ENCODE results near the gene GRIK2.

Gene GRIK2

DNA sequence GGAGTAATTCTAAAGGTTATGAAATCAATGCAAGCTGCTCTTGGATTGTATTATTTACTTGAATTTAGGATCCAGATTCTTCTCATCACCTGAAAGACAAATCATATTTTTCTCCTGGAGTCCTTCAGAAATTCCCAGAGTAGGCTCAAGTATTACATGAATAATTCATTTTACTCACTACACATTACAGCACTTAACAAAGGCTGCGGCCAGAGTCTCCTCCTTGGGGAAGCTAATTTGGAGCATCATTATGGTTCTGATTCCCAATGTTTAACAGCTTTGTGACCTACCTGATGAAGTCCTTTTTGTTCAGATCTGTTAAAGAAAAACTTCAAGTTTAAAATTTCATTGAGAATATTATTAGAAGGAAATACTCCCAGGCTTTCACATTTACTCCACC is 28.7 kb downstream of the GRIK2 start:
- no peak overlapping the region for H3K27ac ChIP-seq
- no peak for TF ChIP-seq CTCF (IDR thresholded peaks at IDR 0.05)
- TF ChIP-seq ZFX (IDR thresholded peaks at IDR 0.05; ENCODE audit: borderline replicate concordance), result no peak

DNA sequence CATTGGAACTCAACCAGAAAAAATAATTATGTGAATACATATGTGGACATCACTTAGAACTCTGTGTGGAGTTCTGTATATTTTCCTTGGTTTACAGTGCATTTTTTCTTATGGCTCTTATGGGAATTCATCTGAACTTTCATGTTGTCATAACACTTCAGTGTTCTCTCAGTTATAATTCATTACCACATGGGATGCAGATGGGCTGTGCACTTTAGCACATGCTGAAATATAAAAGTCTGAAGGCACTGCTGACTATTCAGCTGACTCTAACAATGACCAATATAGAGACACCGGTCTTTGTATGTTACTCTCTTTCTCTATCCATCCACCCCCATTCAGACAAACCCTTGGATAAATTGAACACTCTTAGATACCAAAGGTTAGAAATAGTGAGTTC is 29.3 kb downstream of the GRIK2 start:
- H3K27ac ChIP-seq, result no peak overlapping the region
- TF ChIP-seq CTCF (IDR thresholded peaks at IDR 0.05) (no peak), ZFX (IDR thresholded peaks at IDR 0.05; ENCODE audit: borderline replicate concordance) (no peak)

DNA sequence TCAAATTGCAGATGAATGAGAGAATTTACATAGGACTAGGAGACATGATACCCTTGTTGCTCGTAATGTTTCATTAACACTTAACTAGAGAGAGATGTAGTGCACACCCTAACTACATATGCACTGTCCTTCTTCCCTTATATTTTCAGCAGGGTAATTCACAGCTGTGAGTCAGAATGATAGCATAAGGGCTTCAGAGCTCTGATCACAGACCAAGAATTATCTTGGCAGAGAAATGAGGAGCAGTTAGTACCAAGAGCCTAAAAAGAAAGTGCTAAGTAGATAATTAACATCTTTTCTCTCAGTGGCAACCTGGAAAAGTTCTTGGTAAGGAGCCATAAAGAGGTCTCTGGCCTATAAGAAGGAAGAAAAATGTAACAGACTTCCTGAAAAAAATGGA is 35.8 kb downstream of the GRIK2 start:
- no peak for TF ChIP-seq ZFX (IDR thresholded peaks at IDR 0.05; ENCODE audit: borderline replicate concordance)
- TF ChIP-seq CTCF (IDR thresholded peaks at IDR 0.05), result no peak
- H3K27ac ChIP-seq, result no peak overlapping the region

GRCh38 chr6:101429845-101430244 is 36.3 kb downstream of the GRIK2 start:
- no peak overlapping the region for H3K27ac ChIP-seq
- TF ChIP-seq CTCF (IDR thresholded peaks at IDR 0.05) (no peak), ZFX (IDR thresholded peaks at IDR 0.05; ENCODE audit: borderline replicate concordance) (no peak)

DNA sequence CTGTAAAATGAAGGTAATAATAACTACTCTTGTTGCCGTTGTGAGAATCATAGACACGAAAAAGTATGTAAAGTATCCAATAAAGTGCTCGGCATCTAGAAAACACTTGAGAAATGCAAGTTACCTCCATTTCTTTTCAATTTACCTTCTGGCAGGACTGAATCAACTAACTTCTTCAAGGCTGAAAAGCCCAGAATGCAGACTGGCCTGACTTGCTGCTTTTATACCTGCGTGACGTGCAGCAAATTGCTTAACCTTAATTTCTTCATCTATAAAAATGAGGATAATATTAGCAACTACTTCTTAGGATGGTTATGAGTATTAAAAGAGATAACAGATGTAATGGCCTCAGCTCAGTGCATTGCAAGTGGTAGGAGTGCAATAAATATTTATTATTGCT is 39.6 kb downstream of the GRIK2 start:
- H3K27ac ChIP-seq, result no peak overlapping the region
- no peak for TF ChIP-seq ZFX (IDR thresholded peaks at IDR 0.05; ENCODE audit: borderline replicate concordance)

- no peak for TF ChIP-seq CTCF (IDR thresholded peaks at IDR 0.05)
- TF ChIP-seq ZFX (IDR thresholded peaks at IDR 0.05; ENCODE audit: borderline replicate concordance), result no peak
- H3K27ac ChIP-seq, result no peak overlapping the region
Measured at GRCh38 chr6:101434601-101435000, 41.1 kb downstream of the GRIK2 start.

- H3K27ac ChIP-seq, result no peak overlapping the region
- no peak for TF ChIP-seq CTCF (IDR thresholded peaks at IDR 0.05)
- TF ChIP-seq ZFX (IDR thresholded peaks at IDR 0.05; ENCODE audit: borderline replicate concordance), result no peak
Measured at GRCh38 chr6:101435038-101435437, 41.5 kb downstream of the GRIK2 start.

- no peak for TF ChIP-seq CTCF (IDR thresholded peaks at IDR 0.05)
- no peak for TF ChIP-seq ZFX (IDR thresholded peaks at IDR 0.05; ENCODE audit: borderline replicate concordance)
Measured at GRCh38 chr6:101439790-101440189, 46.3 kb downstream of the GRIK2 start.

More at GRCh38 chr6:101439790-101440189, 46.3 kb downstream of the GRIK2 start:
- H3K27ac ChIP-seq, result no peak overlapping the region
